RWPE2 (cell line): ENCODE measurements around the gene SUN3.

Experiments
- ATAC-seq: fragments of 200-7000 bp; cut with Tn5 transposase; 3 replicates; pipeline ENCODE4 v1.9.1; 2021; ENCODE audit warnings: low read depth
- DNase-seq: peaks from one replicate; pipeline ENCODE4 v3.0.0-alpha.2; 2020; ENCODE audit warnings: low spot score
- H3K27ac ChIP-seq: fragments of 450-650 bp; 2 replicates; pipeline ENCODE4 v1.5.1; 2017; ENCODE audit warnings: mild to moderate bottlenecking; ENCODE audit not compliant: poor library complexity, severe bottlenecking
- H3K27me3 ChIP-seq: fragments of 250-450 bp; sonication (Bioruptor Pico); 2 replicates; pipeline ENCODE4 v1.5.1; 2021; ENCODE audit warnings: mild to moderate bottlenecking, moderate library complexity; ENCODE audit not compliant: insufficient read depth, poor library complexity, severe bottlenecking
- H3K36me3 ChIP-seq: fragments of 250-450 bp; sonication (Bioruptor Pico); 2 replicates; pipeline ENCODE4 v1.5.1; 2020; ENCODE audit warnings: low read depth, mild to moderate bottlenecking, moderate library complexity
- H3K4me1 ChIP-seq: fragments of 250-450 bp; sonication (Bioruptor Pico); 2 replicates; pipeline ENCODE4 v1.5.1; 2021; ENCODE audit warnings: mild to moderate bottlenecking, moderate library complexity; ENCODE audit not compliant: insufficient read depth, poor library complexity, severe bottlenecking
- H3K4me3 ChIP-seq: fragments of 250-450 bp; sonication (Bioruptor Pico); 2 replicates; pipeline ENCODE4 v1.5.1; 2021; ENCODE audit warnings: mild to moderate bottlenecking, moderate library complexity; ENCODE audit not compliant: severe bottlenecking
- H3K9me3 ChIP-seq: fragments of 250-450 bp; sonication (Bioruptor Pico); 2 replicates; pipeline ENCODE4 v1.5.1; 2021; ENCODE audit warnings: mild to moderate bottlenecking, moderate library complexity; ENCODE audit not compliant: severe bottlenecking
- CTCF ChIP-seq: fragments of 450-650 bp; IDR thresholded peaks from one replicate; pipeline ENCODE4 v1.5.1; 2017; ENCODE audit warnings: mild to moderate bottlenecking, moderate library complexity; ENCODE audit not compliant: poor library complexity, severe bottlenecking

SUN3 gene

DNA sequence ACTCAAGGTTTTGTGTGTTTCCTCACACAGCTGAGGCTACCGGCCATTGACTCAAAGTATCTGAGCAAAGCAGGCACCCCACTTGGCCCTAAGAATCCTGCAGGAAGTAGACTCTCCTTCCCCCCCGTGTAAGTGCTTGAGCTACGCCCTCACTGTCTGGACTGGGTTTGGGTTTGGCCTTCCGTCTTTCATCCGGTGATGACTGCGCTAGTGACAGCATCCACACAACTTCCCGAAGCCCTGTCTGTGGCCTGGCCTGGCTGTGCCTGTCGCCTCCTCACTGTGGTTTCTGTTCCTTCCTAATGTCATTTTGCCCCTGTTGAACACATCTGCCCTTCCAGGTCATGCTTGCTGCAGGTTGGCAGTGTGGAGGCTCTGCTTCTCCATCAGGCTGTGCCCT is 20.9 kb upstream of the SUN3 start:
- ATAC-seq: no peak
- H3K27ac ChIP-seq: no peak overlapping the region
- TF ChIP-seq CTCF: no peak

GRCh38 chr7:48048113-48048512 is 19.2 kb upstream of the SUN3 start:
- Histone ChIP-seq H3K36me3 (no peaks in the 10 kb centered on the region), H3K4me1 (peaks cover 14% of the 10 kb centered on the region), H3K9me3 (no peaks in the 10 kb centered on the region), H3K27me3 (no peaks in the 10 kb centered on the region), H3K4me3 (no peak overlapping the region), H3K27ac (no peak overlapping the region)
- ATAC-seq (peak; percentile 79), DNase-seq (no peak)
- TF ChIP-seq CTCF: no peak

More for the DNA sequence above, 20.9 kb upstream of the SUN3 start:
- Histone ChIP-seq H3K27me3 (no peaks in the 10 kb centered on the region), H3K36me3 (no peaks in the 10 kb centered on the region), H3K9me3 (no peaks in the 10 kb centered on the region), H3K4me3 (no peak overlapping the region), H3K4me1 (peaks cover 18% of the 10 kb centered on the region)
- DNase-seq: no peak

- TF ChIP-seq CTCF: no peak
- H3K36me3 ChIP-seq: no peaks in the 10 kb centered on the region
- H3K4me3 ChIP-seq: no peak overlapping the region
- H3K27me3 ChIP-seq: no peaks in the 10 kb centered on the region
- H3K27ac ChIP-seq: no peak overlapping the region
- H3K4me1 ChIP-seq: peaks cover 22% of the 10 kb centered on the region
- DNase-seq: no peak
- ATAC-seq: no peak
- no peaks in the 10 kb centered on the region for H3K9me3 ChIP-seq
These were observed 17.6 kb upstream of the SUN3 start for GRCh38 chr7:48046458-48046857.

DNA sequence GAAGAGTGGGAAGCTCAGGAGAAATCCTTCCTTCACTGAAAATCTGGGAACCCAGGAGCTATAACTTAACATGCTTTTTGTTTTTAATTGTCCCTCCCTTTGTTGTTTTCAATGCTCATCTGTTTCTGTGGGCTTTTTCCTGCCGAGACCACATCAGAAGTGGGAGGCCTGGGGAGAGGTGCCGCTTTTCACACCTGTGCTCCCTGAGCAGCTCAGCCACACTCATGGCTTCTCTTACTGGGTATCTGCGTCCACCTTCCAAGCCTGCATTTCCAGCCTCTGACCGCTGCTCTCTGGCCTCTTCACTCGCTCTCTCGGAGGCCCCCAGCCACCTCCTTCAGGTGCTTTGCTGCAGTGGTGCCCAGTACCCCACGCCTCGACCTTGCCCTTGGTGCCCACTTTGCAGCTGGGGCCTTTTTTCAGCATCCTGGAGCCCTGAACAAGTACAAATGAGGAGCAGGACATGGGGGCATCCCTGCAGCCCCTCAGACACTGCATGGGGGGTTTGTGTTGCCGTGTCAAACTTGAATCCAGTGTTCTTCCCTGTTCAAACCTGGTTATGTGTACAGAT is 16.4 kb upstream of the SUN3 start:
- Histone ChIP-seq H3K9me3 (no peaks in the 10 kb centered on the region), H3K27ac (no peak overlapping the region), H3K4me1 (peaks cover 34% of the 10 kb centered on the region), H3K27me3 (no peaks in the 10 kb centered on the region), H3K4me3 (no peak overlapping the region), H3K36me3 (no peaks in the 10 kb centered on the region)
- DNase-seq (no peak), ATAC-seq (no peak)
- TF ChIP-seq CTCF: no peak

DNA sequence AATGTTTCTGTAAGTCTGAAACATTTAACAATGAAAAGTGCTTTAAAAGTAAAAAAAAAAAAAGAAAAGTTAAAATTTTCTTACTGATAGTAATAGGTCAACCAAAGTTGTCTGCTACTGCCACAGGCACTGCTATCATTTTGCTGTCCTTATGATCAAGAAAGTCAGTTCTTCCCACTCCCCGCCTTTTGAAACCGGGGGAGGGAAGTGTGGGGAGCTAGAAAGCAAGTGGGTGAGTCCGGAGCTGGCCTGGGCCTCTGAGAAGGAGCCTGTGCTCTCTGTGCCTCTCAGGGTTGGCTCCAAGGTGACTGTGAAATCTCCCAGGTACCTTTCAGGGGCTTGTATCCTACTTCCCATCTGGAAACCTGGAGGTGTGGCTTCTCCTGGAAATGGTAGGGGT is 13.7 kb upstream of the SUN3 start:
- Histone ChIP-seq H3K4me3 (no peak overlapping the region), H3K36me3 (no peaks in the 10 kb centered on the region), H3K4me1 (peaks cover 30% of the 10 kb centered on the region), H3K27me3 (no peaks in the 10 kb centered on the region), H3K27ac (peak overlapping the region; percentile 95), H3K9me3 (no peaks in the 10 kb centered on the region)
- no peak for DNase-seq
- no peak for TF ChIP-seq CTCF
- no peak for ATAC-seq
